ENCODE measurements around the gene VAV3.
A peak's percentile ranks its signal among the peaks of the same experiment; 100 is the strongest.
"Not testable (repeated sequence)": the region's sequence is repeated elsewhere in the genome, so short reads cannot be mapped to it uniquely, and the experiment has no call there.

The VAV3 gene

DNA sequence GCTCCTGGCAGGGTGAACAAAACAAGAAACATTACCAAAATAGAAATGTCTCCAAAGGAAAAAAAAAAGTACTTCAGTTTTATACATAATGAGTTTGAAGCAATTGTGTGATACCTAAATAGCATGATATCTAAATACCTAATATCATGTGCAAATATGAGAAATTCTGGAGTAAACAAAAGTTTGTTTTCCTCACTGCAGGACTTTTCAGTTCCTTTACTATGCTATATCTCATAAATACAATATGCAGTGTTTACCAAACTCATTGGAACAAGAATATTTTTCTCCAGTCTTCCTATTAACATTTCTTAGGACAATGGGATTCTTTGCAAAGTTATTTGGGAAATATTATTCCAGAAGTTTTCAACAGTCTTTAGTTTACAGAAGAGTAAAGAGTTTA, 98.1 kb downstream of the VAV3 start:
- ATAC-seq (no peak), DNase-seq (ENCODE audit: low spot score in 2 of 2) (no peak)
- Mint-ChIP-seq H3K4me3 (no peak overlapping the region), H3K4me1 (peaks cover 36% of the 10 kb centered on the region), H3K27ac (no peak overlapping the region), H3K36me3 (no peaks in the 10 kb centered on the region), H3K9me3 (peaks cover 2% of the 10 kb centered on the region)

DNA sequence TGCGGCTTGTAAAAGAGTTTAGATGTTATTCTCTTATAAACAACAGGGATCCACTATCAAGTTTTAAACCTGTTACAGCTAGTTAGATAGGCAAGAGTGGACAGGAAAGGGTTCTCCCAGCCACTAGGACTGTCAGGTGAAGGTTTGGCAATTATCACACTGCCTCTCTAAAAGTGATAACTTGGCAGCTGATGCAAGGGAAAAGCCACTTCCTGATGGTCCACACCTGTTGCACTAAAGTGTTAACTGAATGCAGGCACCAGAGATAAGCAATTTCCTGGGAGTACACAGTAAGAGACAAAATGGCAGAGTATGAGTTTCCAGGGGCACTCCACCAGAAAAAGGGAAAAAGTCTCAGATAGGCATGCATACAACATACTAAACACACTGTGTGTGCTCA, 99.4 kb downstream of the VAV3 start:
- no peak overlapping the region for H3K27ac Mint-ChIP-seq
- H3K4me1 Mint-ChIP-seq, result peaks cover 33% of the 10 kb centered on the region
- DNase-seq (ENCODE audit: low spot score in 2 of 2) (no peak), ATAC-seq (no peak)
- peaks cover 7% of the 10 kb centered on the region for H3K9me3 Mint-ChIP-seq
- H3K4me3 Mint-ChIP-seq, result no peak overlapping the region
- no peaks in the 10 kb centered on the region for H3K36me3 Mint-ChIP-seq

DNA sequence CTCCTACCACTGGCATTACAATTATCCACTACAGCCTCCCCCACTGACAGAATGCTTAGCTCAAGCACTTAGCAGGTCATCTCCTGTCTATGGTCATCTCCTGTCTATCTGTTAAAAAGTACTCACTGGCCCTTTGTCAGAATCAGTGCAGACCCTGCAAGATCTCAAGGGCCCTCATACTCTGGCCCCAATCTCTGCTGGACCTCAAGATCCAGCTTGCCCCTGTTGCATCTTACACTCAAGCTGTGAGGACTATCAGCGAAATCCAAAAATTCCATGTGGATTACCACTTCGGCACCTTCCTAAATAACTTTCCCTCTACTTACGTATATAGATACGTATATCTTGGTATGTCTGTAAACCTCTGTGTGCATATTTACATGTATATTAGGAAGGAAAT, 101.6 kb downstream of the VAV3 start:
- Mint-ChIP-seq H3K9me3 (peaks cover 5% of the 10 kb centered on the region), H3K27ac (no peak overlapping the region), H3K4me1 (peaks cover 29% of the 10 kb centered on the region), H3K4me3 (no peak overlapping the region), H3K36me3 (no peaks in the 10 kb centered on the region)
- ATAC-seq (no peak), DNase-seq (ENCODE audit: low spot score in 2 of 2) (no peak)

DNA sequence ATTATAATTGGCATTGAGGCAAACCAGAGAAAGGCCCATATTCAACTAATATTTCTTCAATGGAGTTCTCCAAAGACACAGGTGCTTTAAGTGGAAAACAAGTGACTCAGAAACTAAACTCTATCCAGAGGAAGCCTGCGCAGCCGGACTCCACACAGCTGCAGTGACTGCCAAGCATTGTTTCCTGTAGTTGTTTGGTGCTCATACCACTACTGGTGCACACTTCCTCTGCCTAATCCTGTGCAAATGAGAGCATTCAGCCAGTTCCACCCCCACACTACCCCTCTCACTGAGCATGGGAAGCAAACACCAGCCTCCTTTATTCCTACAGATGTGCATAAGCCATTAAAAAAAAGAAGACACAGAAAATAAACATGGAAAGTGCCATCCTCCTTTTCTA, 102.9 kb downstream of the VAV3 start:
- peak; percentile 55 for ATAC-seq
- no peak overlapping the region for H3K27ac Mint-ChIP-seq
- DNase-seq (ENCODE audit: low spot score in 2 of 2), result no peak
- H3K4me3 Mint-ChIP-seq, result no peak overlapping the region
- no peaks in the 10 kb centered on the region for H3K36me3 Mint-ChIP-seq
- peaks cover 29% of the 10 kb centered on the region for H3K4me1 Mint-ChIP-seq
- H3K9me3 Mint-ChIP-seq, result peaks cover 5% of the 10 kb centered on the region

DNA sequence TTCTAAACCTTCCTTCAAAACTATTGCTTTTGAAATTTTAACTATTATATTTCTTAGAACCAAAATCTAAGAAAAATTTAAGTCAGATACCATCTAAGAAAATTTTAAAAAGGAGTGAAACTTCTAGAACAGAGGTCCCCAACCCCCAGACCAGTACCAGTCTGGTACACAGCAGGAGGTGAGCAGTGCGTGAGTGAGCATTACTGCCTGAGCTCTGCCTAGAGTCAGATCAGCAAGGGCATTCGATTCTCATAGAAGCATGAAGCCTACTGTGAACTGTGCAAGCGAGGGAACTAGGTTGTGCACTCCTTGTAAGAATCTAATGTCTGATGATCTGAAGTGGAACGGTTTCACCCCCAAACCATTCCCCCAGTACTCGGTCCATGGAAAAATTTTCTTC, 106.7 kb downstream of the VAV3 start:
- no peaks in the 10 kb centered on the region for H3K36me3 Mint-ChIP-seq
- H3K4me3 Mint-ChIP-seq, result no peak overlapping the region
- peaks cover 27% of the 10 kb centered on the region for H3K4me1 Mint-ChIP-seq
- DNase-seq (ENCODE audit: low spot score in 2 of 2) (no peak), ATAC-seq (no peak)
- H3K27ac Mint-ChIP-seq, result no peak overlapping the region
- peaks cover 5% of the 10 kb centered on the region for H3K9me3 Mint-ChIP-seq

DNA sequence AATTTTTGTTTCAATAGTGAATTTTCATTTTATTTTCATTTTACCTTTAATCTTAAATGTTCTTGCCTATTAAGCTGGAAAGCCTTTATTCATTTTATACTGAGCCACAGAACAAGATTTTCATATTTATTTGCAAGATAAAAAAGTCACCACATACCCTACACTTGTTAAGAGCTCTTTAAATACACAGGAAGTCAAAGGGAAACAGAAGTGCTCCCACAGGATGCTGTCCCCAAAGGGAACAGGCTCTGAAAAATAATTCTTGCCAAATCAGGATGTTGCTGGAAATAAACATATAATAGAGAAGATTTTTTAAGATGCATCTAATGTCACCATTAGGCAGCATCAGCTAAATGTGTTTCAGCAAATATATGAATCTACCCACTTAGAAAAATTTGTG, 113.6 kb downstream of the VAV3 start:
- Mint-ChIP-seq H3K4me1 (peaks cover 33% of the 10 kb centered on the region), H3K36me3 (no peaks in the 10 kb centered on the region), H3K27ac (no peak overlapping the region), H3K4me3 (no peak overlapping the region), H3K9me3 (peaks cover 8% of the 10 kb centered on the region)
- ATAC-seq, result no peak
- no peak for DNase-seq (ENCODE audit: low spot score in 2 of 2)

DNA sequence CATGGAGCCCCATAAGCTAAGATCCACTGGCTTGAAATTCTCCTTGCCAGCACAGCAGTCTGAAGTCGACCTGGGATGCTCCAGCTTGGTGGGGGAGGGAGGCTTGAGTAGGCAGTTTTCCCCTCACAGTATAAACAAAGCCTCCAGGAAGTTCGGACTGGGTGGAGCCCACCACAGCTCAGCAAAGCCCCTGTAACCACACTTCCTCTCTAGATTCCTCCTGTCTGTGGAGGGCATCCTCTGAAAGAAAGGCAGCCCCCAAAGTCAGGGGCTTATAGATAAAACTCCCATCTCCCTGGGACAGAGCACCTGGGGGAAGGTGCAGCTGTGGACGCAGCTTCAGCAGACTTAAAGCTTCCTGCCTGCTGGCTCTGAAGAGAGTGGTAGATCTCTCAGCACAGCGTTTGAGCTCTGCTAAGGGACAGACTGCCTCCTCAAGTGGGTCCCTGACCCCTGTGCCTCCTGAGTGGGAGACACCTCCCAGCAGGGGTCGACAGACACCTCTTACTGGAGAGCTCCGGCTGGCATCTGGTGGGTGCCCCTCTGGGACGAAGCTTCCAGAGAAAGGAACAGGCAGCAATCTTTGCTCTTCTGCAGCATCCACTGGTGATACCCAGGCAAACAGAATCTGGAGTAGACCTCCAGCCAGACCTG, 120.3 kb downstream of the VAV3 start:
- Mint-ChIP-seq H3K4me3 (peak overlapping the region; percentile 57), H3K9me3 (peaks cover 15% of the 10 kb centered on the region), H3K4me1 (peaks cover 66% of the 10 kb centered on the region), H3K27ac (peak overlapping the region; percentile 92)
- not testable (repeated sequence) for H3K36me3 Mint-ChIP-seq; DNase-seq (ENCODE audit: low spot score in 2 of 2)
- peak; percentile 21 for ATAC-seq

DNA sequence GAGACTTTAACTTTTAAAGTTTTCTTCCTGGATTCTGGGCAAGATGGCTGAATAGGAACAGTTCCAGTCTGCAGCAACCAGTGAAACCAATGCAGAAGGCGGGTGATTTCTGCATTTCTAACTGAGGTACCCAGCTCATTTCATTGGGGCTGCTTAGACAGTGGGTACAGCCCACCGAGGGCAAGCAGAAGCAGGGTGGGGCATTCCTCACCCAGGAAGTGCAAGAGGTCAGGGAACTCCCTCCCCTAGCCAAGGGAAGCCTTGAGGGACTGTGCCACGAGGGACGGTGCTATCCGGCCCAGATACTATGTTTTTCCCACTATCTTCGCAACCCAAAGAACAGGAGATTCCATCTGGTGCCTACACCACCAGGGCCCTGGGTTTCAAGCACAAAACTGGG, 121.0 kb downstream of the VAV3 start:
- peak; percentile 28 for ATAC-seq

DNA sequence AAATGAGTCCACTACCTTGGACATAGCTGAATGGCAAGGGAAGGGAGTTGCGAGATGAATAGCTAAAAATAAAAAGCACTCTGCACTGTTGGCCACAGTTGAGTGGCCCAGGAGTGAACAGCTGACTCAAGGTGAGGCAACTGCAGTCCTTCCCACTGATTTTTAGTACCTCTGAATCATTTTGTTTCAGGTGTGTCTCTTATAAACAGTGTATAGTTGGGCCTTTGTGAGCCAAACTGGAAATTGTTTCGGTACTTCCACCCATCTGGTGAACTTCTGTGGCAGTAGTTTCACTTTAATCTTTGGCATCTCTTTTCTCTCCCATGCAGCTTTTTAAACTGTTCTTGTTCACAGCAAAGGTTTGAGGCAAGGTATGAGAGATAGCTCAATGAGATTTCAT, 122.7 kb downstream of the VAV3 start:
- peaks cover 14% of the 10 kb centered on the region for H3K9me3 Mint-ChIP-seq
- no peaks in the 10 kb centered on the region for H3K36me3 Mint-ChIP-seq
- peak; percentile 85 for ATAC-seq
- peaks cover 76% of the 10 kb centered on the region for H3K4me1 Mint-ChIP-seq
- DNase-seq (ENCODE audit: low spot score in 2 of 2), result no peak
- peak overlapping the region; percentile 51 for H3K27ac Mint-ChIP-seq
- peak overlapping the region; percentile 27 for H3K4me3 Mint-ChIP-seq

More for the DNA sequence above, 121.0 kb downstream of the VAV3 start:
- DNase-seq (ENCODE audit: low spot score in 2 of 2), result peak in 1 of 2 donors; percentile 60
- peaks cover 70% of the 10 kb centered on the region for H3K4me1 Mint-ChIP-seq
- peaks cover 15% of the 10 kb centered on the region for H3K9me3 Mint-ChIP-seq
- H3K36me3 Mint-ChIP-seq, result no peaks in the 10 kb centered on the region
- H3K4me3 Mint-ChIP-seq, result peak overlapping the region; percentile 57
- H3K27ac Mint-ChIP-seq, result peak overlapping the region; percentile 92

DNA sequence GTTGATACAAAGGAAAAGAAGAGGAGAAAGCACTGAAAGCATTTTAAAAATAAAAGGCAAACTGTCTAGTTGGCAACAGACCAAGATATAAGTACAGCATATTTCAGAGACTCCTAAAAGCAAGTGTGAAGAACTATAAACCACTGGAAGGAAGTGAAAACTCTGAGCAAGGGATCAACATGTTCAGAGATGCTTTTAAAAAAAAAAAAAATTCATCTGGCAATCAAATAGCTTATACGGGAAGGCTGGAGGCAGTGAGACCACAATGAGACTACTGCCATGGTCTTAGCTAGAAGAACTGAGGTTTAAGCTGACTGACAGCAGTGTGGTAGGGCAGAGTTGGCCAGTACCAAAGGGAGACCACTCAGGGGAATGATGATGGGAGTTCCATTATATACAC, 124.3 kb downstream of the VAV3 start:
- Mint-ChIP-seq H3K27ac (peak overlapping the region; percentile 75), H3K9me3 (peaks cover 4% of the 10 kb centered on the region), H3K4me1 (peaks cover 74% of the 10 kb centered on the region), H3K36me3 (no peaks in the 10 kb centered on the region), H3K4me3 (peak overlapping the region; percentile 46)
- ATAC-seq (peak; percentile 56), DNase-seq (ENCODE audit: low spot score in 2 of 2) (no peak)

DNA sequence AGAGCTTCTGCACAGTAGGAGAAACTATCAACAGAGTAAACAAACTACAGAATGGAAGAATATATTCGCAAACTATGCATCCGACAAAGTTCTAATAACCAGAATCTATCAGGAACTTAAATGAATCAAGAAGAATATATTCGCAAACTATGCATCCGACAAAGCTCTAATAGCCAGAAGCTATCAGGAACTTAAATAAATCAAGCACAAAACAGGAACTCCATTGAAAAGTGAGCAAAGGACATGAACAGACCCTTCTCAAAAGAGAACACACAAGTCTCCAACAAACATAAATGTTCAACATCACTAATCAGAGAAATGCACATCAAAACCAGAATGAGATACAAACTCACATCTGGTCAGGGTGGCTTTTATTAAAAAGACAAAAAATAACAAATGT, 126.9 kb downstream of the VAV3 start:
- Mint-ChIP-seq H3K4me1 (peaks cover 70% of the 10 kb centered on the region), H3K27ac (no peak overlapping the region), H3K9me3 (no peaks in the 10 kb centered on the region), H3K36me3 (no peaks in the 10 kb centered on the region), H3K4me3 (no peak overlapping the region)
- no peak for DNase-seq (ENCODE audit: low spot score in 2 of 2)
- no peak for ATAC-seq

DNA sequence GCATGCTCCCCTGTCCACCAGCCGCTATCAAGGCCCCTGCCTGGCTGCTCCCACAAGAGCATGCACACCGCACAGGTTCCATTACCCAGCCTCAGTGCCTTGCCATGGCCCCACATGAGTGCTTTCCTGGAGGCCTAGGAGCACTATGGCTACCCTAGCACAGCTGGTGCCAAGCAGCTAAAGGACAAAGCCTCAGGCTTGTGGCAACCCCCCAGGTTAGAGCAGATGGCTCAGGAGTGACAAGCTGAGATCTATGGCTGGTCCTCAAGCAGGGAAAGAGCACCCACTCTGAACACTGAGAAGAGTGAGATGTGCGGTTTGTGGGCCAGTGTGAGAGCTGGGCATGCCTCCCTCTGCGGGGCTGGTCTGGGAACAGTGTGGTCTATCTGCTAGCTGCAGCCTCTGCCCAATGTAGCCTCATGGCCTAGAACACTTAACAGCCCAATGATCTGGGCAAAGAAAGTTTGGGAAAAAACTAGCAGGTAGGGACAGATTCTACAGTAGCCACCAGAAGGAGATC, 129.8 kb downstream of the VAV3 start:
- Mint-ChIP-seq H3K4me1 (peaks cover 62% of the 10 kb centered on the region), H3K27ac (peak overlapping the region; percentile 18), H3K4me3 (no peak overlapping the region), H3K36me3 (no peaks in the 10 kb centered on the region), H3K9me3 (no peaks in the 10 kb centered on the region)
- DNase-seq (ENCODE audit: low spot score in 2 of 2), result no peak
- no peak for ATAC-seq

DNA sequence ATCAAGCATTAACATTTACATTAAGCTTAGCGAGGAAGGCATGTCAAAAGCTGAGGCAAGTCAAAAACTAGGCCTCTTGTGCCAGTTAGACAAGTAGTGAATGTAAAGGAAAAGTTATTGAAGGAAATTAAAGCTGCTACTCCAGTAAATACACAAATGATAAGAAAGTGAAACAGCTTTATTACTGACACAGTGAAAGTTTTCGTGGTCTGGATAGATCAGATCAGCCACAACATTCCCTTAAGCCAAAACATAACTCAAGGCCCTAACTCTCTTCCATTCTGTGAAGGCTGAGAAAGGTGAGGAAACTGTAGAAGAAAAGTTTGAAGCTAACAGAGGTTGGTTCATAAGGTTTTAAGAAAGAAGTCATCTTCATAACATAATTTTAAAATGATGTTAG, 131.9 kb downstream of the VAV3 start:
- Mint-ChIP-seq H3K4me1 (peaks cover 68% of the 10 kb centered on the region), H3K36me3 (no peaks in the 10 kb centered on the region), H3K4me3 (no peak overlapping the region), H3K9me3 (no peaks in the 10 kb centered on the region), H3K27ac (no peak overlapping the region)
- DNase-seq (ENCODE audit: low spot score in 2 of 2), result no peak
- ATAC-seq, result no peak

DNA sequence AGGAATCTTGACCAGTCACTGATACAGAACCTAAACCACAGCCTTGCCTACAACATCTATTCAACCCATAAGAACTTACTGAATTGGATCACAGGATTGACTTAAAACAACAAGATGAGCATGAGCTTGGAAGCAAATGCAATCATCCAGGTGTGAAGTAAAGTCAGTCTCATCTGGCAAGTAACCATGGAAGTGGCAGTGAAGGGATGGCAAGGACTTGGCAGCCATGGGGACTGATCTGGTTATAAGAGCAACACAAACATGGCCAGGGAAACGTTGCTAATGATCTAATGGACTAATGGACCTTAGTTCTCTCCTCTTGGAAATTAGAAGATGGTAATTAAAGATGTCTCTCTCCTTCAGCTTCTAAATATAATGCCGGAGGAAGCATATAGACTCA, 133.1 kb downstream of the VAV3 start:
- no peaks in the 10 kb centered on the region for H3K36me3 Mint-ChIP-seq
- H3K4me1 Mint-ChIP-seq, result peaks cover 73% of the 10 kb centered on the region
- ATAC-seq (no peak), DNase-seq (ENCODE audit: low spot score in 2 of 2) (no peak)
- H3K27ac Mint-ChIP-seq, result no peak overlapping the region
- H3K9me3 Mint-ChIP-seq, result no peaks in the 10 kb centered on the region
- H3K4me3 Mint-ChIP-seq, result no peak overlapping the region

DNA sequence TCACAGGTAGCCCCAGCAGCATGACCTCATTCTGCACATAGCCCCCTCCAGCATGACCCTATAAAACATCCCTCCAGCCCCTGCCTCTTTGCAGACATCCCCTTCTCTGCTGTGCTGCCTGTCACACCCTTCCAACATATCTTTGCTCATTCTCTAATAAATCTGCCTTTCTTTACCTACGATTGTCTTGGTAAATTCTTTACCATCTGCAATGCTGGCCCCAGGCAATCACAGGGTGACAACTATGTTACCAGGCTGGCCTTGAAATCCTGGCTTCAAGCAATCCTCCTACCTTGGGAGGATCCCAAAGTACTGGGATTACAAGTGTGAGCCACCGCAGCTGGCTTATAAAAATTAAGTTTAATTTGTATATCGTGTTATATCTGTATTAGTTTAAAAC, 134.5 kb downstream of the VAV3 start:
- DNase-seq (ENCODE audit: low spot score in 2 of 2), result no peak
- no peak for ATAC-seq
- Mint-ChIP-seq H3K36me3 (no peaks in the 10 kb centered on the region), H3K4me1 (peaks cover 63% of the 10 kb centered on the region), H3K4me3 (no peak overlapping the region), H3K27ac (peak overlapping the region; percentile 44), H3K9me3 (no peaks in the 10 kb centered on the region)

DNA sequence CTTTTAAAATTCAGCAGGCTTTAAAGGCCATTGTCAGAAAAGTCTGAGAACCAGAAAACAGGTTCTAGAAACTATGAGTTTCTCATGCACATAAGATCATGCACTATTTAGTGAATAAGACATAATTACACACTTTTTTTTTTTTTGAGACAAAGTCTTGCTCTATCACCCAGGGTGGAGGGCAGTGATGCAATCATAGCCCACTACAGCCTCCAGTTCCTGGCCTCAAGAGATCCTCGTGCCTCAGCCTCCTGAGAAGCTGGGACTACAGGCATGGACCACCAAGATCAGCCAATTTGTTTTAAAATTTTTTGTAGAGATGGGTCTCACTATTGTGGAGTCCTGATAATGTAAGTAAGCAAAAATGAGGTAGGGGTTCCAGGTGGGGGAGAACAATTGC, 134.9 kb downstream of the VAV3 start:
- DNase-seq (ENCODE audit: low spot score in 2 of 2) (no peak), ATAC-seq (no peak)
- peak overlapping the region; percentile 44 for H3K27ac Mint-ChIP-seq
- H3K9me3 Mint-ChIP-seq, result no peaks in the 10 kb centered on the region
- H3K4me3 Mint-ChIP-seq, result no peak overlapping the region
- H3K36me3 Mint-ChIP-seq, result no peaks in the 10 kb centered on the region
- peaks cover 63% of the 10 kb centered on the region for H3K4me1 Mint-ChIP-seq
